Islet of Langerhans (tissue), 1 donor: ENCODE results near the gene PKNOX2.

ENCODE experiments used
- FAIRE-seq: peaks from one replicate; lab custom pipeline; 2011; peaks lifted over from hg19 to GRCh38; lab: Jason Lieb, UNC

The PKNOX2 gene

GRCh38 chr11:125382822-125383221 lies 218.3 kb downstream of the PKNOX2 start:
- FAIRE-seq: no peak

DNA sequence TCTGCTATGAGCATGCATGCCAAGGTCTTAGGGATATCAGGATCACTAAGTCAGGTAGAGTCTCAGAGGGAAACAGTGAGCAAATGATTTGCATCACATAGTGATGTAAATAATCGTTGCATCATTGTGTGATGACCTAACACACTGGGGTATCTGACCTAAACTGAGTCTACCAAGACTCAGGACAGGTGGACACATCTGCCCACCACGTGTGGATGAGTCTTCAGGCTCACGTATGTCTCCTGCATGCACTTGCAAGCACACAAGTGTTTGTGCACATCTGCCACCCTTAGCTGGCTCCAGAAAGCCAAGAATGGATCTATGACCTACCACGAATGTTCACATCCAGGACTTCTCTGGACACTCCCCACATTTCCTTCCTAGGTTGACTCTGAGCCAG lies 220.3 kb downstream of the PKNOX2 start:
- FAIRE-seq: no peak

- FAIRE-seq: no peak
Measured at GRCh38 chr11:125387901-125388300, 223.3 kb downstream of the PKNOX2 start.

- FAIRE-seq: no peak
Measured at GRCh38 chr11:125388611-125389010, 224.1 kb downstream of the PKNOX2 start.

GRCh38 chr11:125389339-125390166 lies 225.0 kb downstream of the PKNOX2 start:
- FAIRE-seq: no peak

- FAIRE-seq: no peak
Measured at GRCh38 chr11:125390946-125391345, 226.4 kb downstream of the PKNOX2 start.

GRCh38 chr11:125393331-125393730 lies 228.8 kb downstream of the PKNOX2 start:
- FAIRE-seq: no peak

DNA sequence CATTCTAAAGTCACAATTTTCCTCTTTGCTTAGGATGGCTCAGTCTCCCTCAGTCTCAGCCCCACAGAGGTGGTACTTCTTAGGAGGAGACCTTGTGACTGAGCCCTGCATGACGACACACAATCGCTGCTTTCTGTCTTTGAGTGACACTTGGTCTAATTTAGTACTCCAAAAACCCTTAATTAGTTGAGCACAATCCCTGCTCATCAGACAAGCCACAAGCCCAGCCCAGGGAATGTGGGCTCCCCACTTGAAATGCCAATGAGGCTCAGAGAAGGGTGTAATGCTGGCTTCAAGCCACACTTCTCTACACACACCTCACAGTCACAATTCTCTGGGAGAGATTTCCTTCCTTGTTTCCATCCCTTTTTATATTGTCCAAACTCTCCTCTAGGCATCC lies 229.7 kb downstream of the PKNOX2 start:
- no peak for FAIRE-seq

DNA sequence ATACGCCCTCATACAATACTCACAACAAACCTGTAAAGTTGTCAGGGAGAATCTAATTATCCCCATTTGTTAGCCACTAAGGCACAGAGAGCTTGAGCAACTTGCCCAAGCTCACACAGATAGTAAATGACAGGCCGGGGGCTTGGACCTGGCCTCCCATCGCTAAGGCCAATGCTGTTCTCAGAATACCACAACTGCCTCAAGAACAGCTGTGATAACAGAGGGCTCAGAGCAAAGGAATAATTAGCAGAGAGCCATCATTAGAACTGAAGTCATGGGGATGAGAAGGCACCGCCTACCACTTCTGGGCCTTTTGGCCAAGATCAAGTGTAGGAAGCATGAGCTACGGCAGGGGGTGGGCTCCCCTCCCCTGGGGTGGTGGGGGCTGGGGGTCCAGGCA lies 232.9 kb downstream of the PKNOX2 start:
- FAIRE-seq: no peak

GRCh38 chr11:125398475-125398874 lies 233.9 kb downstream of the PKNOX2 start:
- FAIRE-seq: no peak

DNA sequence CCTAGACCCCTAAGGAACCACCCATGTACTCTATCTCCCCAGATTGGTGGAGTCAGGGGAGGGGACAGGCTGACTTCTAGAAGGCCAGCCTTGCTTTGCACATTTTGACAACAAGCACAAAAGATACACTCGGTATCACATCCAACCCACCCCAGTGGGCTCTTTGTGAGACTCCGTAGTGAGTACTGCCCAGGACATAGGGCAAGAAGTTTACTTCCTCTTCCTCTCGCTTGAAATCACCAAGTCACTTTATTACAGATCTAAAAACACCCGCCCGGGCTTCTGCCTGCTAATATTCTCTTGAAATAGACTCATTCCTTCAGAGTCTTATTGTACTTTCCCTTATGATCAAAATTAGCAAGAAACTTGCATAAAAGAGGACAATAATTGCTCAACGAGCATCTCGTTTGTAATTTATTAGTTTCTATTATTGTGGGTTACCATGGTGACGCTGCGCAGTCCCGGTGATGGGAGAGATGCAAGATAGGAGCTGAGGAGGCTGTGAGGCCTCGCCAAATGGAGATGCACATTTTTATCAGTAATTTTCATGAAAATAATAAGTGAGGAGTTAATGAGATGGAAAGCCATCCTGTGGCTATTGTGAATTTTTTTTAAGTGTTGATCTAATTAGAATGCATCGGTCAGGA lies 234.6 kb downstream of the PKNOX2 start:
- no peak for FAIRE-seq

DNA sequence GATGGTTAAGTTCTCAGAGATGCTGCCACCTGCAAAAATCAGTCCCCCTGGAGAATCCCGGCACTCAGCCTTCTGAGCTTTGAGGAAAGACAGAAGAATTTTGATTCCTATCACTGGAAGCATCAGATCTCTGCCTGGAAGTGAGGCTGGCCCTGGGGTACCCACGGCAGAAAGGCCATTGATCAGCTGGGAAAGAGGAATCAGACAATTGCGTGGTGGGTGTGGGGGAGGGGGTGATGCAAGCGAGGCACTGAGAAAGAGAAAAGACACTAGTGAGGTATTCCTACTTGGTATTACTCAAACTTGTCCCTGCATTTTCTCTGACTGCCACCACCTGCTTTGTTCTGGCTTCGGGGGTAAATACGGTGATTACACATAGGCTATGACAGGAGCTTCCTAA lies 235.4 kb downstream of the PKNOX2 start:
- no peak for FAIRE-seq

GRCh38 chr11:125401235-125401634 lies 236.7 kb downstream of the PKNOX2 start:
- FAIRE-seq: no peak

DNA sequence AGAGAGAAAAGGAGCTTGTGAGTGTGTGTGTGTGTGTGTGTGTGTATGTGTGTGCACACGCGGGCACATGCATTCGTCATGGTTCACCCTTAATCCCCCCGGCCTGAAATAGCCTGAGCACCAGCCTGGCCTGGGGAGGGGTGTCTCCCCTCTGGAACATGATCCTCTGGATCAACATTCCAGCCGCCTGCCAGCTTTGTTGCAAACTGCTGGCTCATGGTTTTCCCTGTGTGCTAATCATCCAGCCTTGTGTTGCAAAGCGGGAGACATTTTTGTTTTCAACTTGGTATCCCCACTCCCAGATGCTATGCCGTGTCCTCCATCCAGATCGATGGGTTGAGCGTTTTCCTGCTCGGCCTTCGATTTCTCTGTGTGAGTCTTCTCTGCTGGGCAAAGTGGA lies 237.2 kb downstream of the PKNOX2 start:
- FAIRE-seq: no peak

DNA sequence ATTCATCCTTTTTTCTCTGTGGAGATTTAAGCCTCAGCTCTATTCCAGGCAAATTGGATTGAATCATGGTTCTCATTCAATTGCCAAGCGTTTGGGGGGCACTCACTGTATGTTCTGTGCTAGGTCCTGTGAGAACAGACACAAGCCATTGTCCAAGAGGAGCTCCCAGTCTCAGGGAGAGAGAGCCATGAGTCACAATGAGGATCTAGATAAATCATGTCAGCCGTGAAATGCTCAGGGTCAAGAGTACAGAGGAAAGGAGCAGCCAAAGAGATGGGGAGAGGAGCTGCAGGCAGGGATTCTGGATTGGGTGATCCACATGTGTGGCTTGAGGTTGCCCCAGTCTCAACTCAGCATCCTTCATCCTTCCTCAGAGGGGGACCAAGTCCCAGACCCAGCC lies 237.9 kb downstream of the PKNOX2 start:
- no peak for FAIRE-seq

GRCh38 chr11:125404157-125404810 lies 239.7 kb downstream of the PKNOX2 start:
- FAIRE-seq: no peak

GRCh38 chr11:125404811-125405790 lies 240.6 kb downstream of the PKNOX2 start:
- FAIRE-seq: no peak

DNA sequence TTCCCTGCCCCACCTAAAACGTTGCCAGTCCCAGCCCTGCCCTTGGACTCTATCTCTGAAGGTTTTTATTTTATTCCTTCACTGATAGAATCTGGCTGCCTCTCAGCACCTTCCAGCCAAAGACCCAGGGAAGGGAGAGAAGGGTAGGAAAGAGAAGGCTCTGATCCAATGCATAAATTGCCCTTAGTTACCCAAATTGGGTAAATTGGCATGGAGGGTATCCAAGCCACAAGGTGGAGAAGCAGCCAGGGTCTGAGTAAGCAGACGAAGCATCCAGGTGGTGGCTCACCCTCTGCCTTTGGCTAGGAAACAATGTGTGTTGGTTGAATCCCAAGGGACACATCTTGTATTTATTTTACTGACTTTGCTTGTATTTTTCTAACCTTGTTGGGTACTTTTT lies 242.5 kb downstream of the PKNOX2 start:
- no peak for FAIRE-seq

GRCh38 chr11:125408311-125408711 lies 243.8 kb downstream of the PKNOX2 start:
- FAIRE-seq: no peak

- no peak for FAIRE-seq
Measured at GRCh38 chr11:125410091-125410490, 245.5 kb downstream of the PKNOX2 start.

- no peak for FAIRE-seq
Measured at GRCh38 chr11:125412177-125412496, 247.6 kb downstream of the PKNOX2 start.

DNA sequence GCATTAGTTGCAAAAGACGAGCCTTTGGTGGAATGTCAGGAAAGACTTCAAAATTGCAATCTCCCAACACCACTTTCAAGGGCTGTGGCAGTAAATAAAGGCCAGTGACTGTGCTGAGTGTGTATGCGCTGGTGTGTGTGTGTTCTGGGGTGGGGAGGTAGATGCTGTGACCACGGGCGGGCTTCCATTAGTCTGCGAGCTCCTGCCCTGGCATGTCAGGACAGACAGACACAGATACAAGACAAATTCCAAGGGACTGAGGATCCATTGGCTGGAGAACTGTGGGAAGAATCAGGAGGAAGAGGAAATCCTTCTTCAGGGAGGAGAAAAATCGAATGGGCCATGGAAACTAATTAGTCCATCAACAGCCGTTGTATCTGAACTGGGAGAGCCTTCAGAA lies 248.0 kb downstream of the PKNOX2 start:
- FAIRE-seq: no peak
